ENCODE measurements around the gene ERCC6.

GRCh38 chr10:49526619-49527018 is 12.3 kb downstream of the ERCC6 start:
- no peak for TF ChIP-seq POLR2A (IDR thresholded peaks at IDR 0.05)
- TF ChIP-seq CTCF (IDR thresholded peaks at IDR 0.05) = no peak

All from Peyer's patch (tissue), 4 donors.